Trophoblast cell (in vitro differentiated cells and primary cell): ENCODE measurements around the gene SUSD6.
A peak's percentile ranks its signal among the peaks of the same experiment; 100 is the strongest.

Source experiments
- DNase-seq, 2 donors: peaks; one replicate each; pipeline ENCODE4 v3.0.0-alpha.2; 2016
- H2AFZ ChIP-seq: 2 replicates; pipeline ENCODE4 v1.6.1; 2013; ENCODE audit warnings: low read length, moderate library complexity, mild to moderate bottlenecking; ENCODE audit not compliant: insufficient read depth, poor library complexity
- H2AK5ac ChIP-seq: 2 replicates; pipeline ENCODE4 v1.6.1; 2013; ENCODE audit warnings: mild to moderate bottlenecking, low read length
- H2BK120ac ChIP-seq: 2 replicates; pipeline ENCODE4 v1.6.1; 2013; ENCODE audit warnings: low read length, mild to moderate bottlenecking, moderate library complexity; ENCODE audit not compliant: insufficient read depth, poor library complexity
- H2BK12ac ChIP-seq: 2 replicates; pipeline ENCODE4 v1.6.1; 2013; ENCODE audit warnings: mild to moderate bottlenecking, low read length, moderate library complexity
- H2BK5ac ChIP-seq: 2 replicates; pipeline ENCODE4 v1.6.1; 2013; ENCODE audit warnings: low read length, low read depth, moderate library complexity, mild to moderate bottlenecking; ENCODE audit not compliant: poor library complexity
- H3K14ac ChIP-seq: 2 replicates; pipeline ENCODE4 v1.6.1; 2013; ENCODE audit warnings: mild to moderate bottlenecking, low read length
- H3K18ac ChIP-seq: 2 replicates; pipeline ENCODE4 v1.6.1; 2013; ENCODE audit warnings: mild to moderate bottlenecking, low read length
- H3K23ac ChIP-seq: 2 replicates; pipeline ENCODE4 v1.6.1; 2013; ENCODE audit warnings: low read length
- H3K27ac ChIP-seq: 2 replicates; pipeline ENCODE4 v1.5.1; 2013; ENCODE audit warnings: low read depth, mild to moderate bottlenecking, inconsistent platforms, low read length, moderate library complexity
- H3K27me3 ChIP-seq: 2 replicates; pipeline ENCODE4 v1.6.1; 2013; ENCODE audit warnings: inconsistent platforms, mild to moderate bottlenecking, low read length, moderate library complexity; ENCODE audit not compliant: insufficient read depth
- H3K36me3 ChIP-seq, 2 experiments: 1 replicate in 1 of 2; 2 replicates in 1 of 2; pipeline ENCODE4 v1.6.1; 2013; ENCODE audit warnings: low read length in 2 of 2, mild to moderate bottlenecking in 2 of 2, moderate library complexity in 1 of 2; ENCODE audit not compliant: insufficient read depth in 2 of 2, control insufficient read depth in 1 of 2
- H3K4ac ChIP-seq: 2 replicates; pipeline ENCODE4 v1.6.1; 2013; ENCODE audit warnings: low read depth, mild to moderate bottlenecking, low read length, moderate library complexity
- H3K4me1 ChIP-seq, 2 experiments: 1 replicate in 1 of 2; 2 replicates in 1 of 2; pipeline ENCODE4 v1.6.1; 2013; ENCODE audit warnings: low read length in 2 of 2, mild to moderate bottlenecking in 2 of 2, moderate library complexity in 1 of 2; ENCODE audit not compliant: insufficient read depth in 2 of 2, control insufficient read depth in 1 of 2
- H3K4me2 ChIP-seq: 2 replicates; pipeline ENCODE4 v1.6.1; 2013; ENCODE audit warnings: inconsistent platforms, mild to moderate bottlenecking, low read length, moderate library complexity
- H3K4me3 ChIP-seq: 2 replicates; pipeline ENCODE4 v1.5.1; 2013; ENCODE audit warnings: mild to moderate bottlenecking, low read depth, low read length, inconsistent platforms
- H3K79me1 ChIP-seq: one replicate; pipeline ENCODE4 v1.6.1; 2013; ENCODE audit warnings: low read length
- H3K79me2 ChIP-seq: 2 replicates; pipeline ENCODE4 v1.6.1; 2013; ENCODE audit warnings: low read length, mild to moderate bottlenecking; ENCODE audit not compliant: control insufficient read depth, insufficient read depth, poor library complexity
- H3K9ac ChIP-seq: 2 replicates; pipeline ENCODE4 v1.6.1; 2013; ENCODE audit warnings: mild to moderate bottlenecking, low read length
- H3K9me3 ChIP-seq: 2 replicates; pipeline ENCODE4 v1.6.1; 2013; ENCODE audit warnings: low read depth, mild to moderate bottlenecking, control low read depth, inconsistent platforms, low read length; ENCODE audit not compliant: insufficient read depth
- H4K12ac ChIP-seq: 2 replicates; pipeline ENCODE4 v1.6.1; 2013; ENCODE audit warnings: low read depth, mild to moderate bottlenecking, low read length, moderate library complexity
- H4K8ac ChIP-seq: 2 replicates; pipeline ENCODE4 v1.6.1; 2013; ENCODE audit warnings: low read depth, mild to moderate bottlenecking, low read length, moderate library complexity
- H4K91ac ChIP-seq: one replicate; pipeline ENCODE4 v1.6.1; 2013; ENCODE audit warnings: low read depth, mild to moderate bottlenecking, low read length, moderate library complexity
- WGBS: extraction: QIAGEN DNeasy Blood & Tissue Kit; methylation state at CpG from one replicate; pipeline ENCODE4 v1.1.7; 2013; ENCODE audit warnings: missing lambda C conversion rate; ENCODE audit not compliant: insufficient read length, insufficient coverage; ENCODE audit errors: extremely low coverage; 5-methylcytosine and 5-hydroxymethylcytosine counted together

The SUSD6 gene

DNA sequence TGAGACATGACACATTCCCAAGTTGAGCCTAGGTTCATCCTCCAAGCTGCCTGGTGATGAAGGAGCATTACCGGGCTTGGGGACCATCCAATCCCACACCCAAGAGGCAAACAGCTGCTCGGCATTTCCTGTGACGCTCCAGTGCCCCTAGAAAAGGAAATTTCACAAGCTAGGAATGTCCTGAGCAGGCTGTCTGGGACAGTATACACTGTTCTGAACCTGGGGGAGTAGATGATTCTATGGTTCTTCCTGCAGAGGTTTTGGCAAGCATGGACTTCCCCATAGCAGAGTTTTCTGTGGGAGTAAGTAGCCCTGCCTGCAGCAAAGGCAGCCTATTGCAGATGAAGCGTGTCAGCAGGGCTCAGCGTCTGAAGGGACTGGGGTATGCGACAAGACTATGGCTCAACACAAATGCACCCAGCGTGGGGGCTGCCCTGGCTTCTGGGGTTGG, 108.1 kb downstream of the SUSD6 start:
- DNase-seq = peak; percentile 43 to 54
- Histone ChIP-seq H4K91ac (no peak overlapping the region), H2BK12ac (no peak overlapping the region), H3K4me1 (no peaks in the 10 kb centered on the region), H3K18ac (no peak overlapping the region), H3K9me3 (peaks cover 3% of the 10 kb centered on the region), H2BK5ac (no peak overlapping the region), H3K27me3 (no peaks in the 10 kb centered on the region), H3K79me2 (no peaks in the 10 kb centered on the region), H3K4me3 (no peak overlapping the region), H2BK120ac (no peak overlapping the region), H3K4ac (no peak overlapping the region), H3K79me1 (no peaks in the 10 kb centered on the region), H3K9ac (no peak overlapping the region), H2AK5ac (no peak overlapping the region), H4K12ac (no peak overlapping the region), H3K36me3 (no peaks in the 10 kb centered on the region), H4K8ac (no peak overlapping the region), H3K14ac (no peak overlapping the region), H3K23ac (no peak overlapping the region), H3K4me2 (no peak overlapping the region), H3K27ac (no peak overlapping the region), H2AFZ (peak overlapping the region; percentile 0)
- WGBS = no CpG with 5 or more reads among the region's 7 CpGs

DNA sequence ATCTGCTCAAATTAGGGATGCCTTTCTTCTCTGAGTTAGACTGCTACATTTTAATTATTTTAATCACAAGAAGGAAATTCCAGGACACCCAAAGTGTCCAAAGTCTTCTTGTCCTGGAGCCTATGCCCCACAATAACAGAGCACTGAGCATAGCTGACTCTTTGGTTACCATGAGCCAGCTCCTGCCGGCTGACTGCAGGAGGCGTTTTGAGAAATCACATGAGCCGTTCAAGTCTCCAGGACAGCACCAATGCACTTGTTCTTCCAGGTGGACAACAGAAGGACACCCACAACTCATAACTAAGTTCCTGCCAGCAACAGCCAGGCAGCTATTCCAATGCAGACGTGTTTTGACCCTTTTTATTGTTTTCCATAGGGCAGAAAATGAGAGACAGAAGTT, 109.5 kb downstream of the SUSD6 start:
- Histone ChIP-seq H2AK5ac (no peak overlapping the region), H3K18ac (no peak overlapping the region), H4K12ac (no peak overlapping the region), H3K4ac (no peak overlapping the region), H3K27ac (no peak overlapping the region), H2BK5ac (no peak overlapping the region), H3K4me2 (no peak overlapping the region), H3K79me1 (no peaks in the 10 kb centered on the region), H2AFZ (no peak overlapping the region), H3K9ac (no peak overlapping the region), H3K4me1 (no peaks in the 10 kb centered on the region), H2BK120ac (no peak overlapping the region), H4K91ac (no peak overlapping the region), H3K23ac (no peak overlapping the region), H3K4me3 (no peak overlapping the region), H3K27me3 (no peaks in the 10 kb centered on the region), H3K9me3 (no peaks in the 10 kb centered on the region), H3K79me2 (no peaks in the 10 kb centered on the region), H3K14ac (no peak overlapping the region), H4K8ac (no peak overlapping the region), H2BK12ac (no peak overlapping the region), H3K36me3 (no peaks in the 10 kb centered on the region)
- no peak for DNase-seq
- WGBS = no CpG with 5 or more reads among the region's 4 CpGs

DNA sequence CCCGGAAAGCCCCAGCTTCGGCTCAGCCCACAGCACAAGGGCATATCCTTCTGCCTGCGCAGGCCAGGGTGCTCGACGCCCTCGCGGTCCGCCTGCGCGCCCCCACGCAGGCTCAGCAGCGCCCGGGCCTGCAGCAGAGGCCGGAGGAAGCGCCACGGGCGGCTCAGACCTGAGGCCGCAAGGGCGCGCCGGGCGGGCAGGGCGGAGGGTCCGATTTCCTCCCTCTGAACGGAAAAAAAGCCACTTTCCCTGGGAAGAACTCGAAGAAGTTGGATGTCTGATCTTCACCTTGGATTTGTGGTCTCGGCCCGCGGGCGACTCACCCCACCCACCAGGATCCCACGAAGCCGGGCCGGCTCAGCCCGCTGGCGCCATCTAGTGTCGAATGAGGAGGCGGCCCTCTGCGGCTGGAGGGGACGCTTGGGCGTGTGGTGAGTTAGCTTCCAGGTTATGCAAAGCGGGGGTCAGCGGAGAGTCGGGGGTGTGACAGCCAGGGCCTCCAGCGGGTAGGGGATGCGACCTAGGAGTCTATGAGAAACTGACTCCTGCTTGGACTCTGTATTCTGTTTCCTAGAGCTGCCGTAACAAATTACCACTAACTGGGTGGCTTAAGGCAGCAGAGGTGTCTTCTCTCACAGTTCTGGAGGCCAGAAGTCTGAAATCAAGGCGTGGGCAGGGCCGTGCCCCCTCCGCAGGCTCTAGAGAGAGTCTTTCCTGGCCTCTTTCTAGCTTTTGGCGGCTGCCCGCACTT, 115.5 kb downstream of the SUSD6 start:
- H3K36me3 ChIP-seq = no peaks in the 10 kb centered on the region
- peak overlapping the region; percentile 44 for H4K8ac ChIP-seq
- H4K12ac ChIP-seq = no peak overlapping the region
- peak overlapping the region; percentile 19 for H2AFZ ChIP-seq
- H3K27ac ChIP-seq = no peak overlapping the region
- no CpG with 5 or more reads among the region's 51 CpGs for WGBS
- H3K27me3 ChIP-seq = no peaks in the 10 kb centered on the region
- H3K9ac ChIP-seq = no peak overlapping the region
- H3K9me3 ChIP-seq = no peaks in the 10 kb centered on the region
- peak overlapping the region; percentile 83 for H3K4me2 ChIP-seq
- H2AK5ac ChIP-seq = no peak overlapping the region
- H3K4me1 ChIP-seq = peaks cover 0 to 2% of the 10 kb centered on the region in 2 experiments
- H3K4ac ChIP-seq = no peak overlapping the region
- no peak overlapping the region for H3K23ac ChIP-seq
- H2BK12ac ChIP-seq = no peak overlapping the region
- no peaks in the 10 kb centered on the region for H3K79me2 ChIP-seq
- H4K91ac ChIP-seq = no peak overlapping the region
- no peak overlapping the region for H3K18ac ChIP-seq
- no peak overlapping the region for H3K14ac ChIP-seq
- peak overlapping the region; percentile 40 for H3K4me3 ChIP-seq
- no peak overlapping the region for H2BK120ac ChIP-seq
- H2BK5ac ChIP-seq = no peak overlapping the region
- no peaks in the 10 kb centered on the region for H3K79me1 ChIP-seq
- peak; percentile 33 to 78 for DNase-seq

DNA sequence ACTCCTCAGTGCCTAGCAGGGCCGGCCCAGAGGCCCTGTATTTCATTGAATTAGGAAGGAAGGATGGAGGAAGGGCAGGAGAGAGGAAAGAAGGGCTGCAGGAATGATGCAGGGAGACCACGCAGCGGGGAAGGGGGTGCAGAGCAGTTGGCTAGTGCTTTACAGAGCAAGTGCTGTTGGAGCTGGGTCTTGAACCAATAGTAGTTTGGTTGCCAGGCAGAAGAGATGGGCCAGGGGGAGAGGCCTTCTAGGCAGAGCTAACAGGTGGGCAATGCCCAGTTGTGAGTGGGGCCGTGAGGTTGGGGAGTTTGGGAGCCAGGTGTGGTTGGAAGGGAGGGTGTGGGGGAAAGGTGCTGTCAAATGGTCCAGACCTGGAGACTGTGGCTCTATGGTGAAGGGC, 116.5 kb downstream of the SUSD6 start:
- Histone ChIP-seq H2BK5ac (no peak overlapping the region), H2AFZ (no peak overlapping the region), H3K27me3 (no peaks in the 10 kb centered on the region), H3K4me3 (no peak overlapping the region), H3K4ac (no peak overlapping the region), H4K8ac (no peak overlapping the region), H3K9me3 (no peaks in the 10 kb centered on the region), H3K23ac (no peak overlapping the region), H3K18ac (no peak overlapping the region), H2BK12ac (no peak overlapping the region), H3K9ac (no peak overlapping the region), H3K36me3 (no peaks in the 10 kb centered on the region), H4K91ac (no peak overlapping the region), H3K79me1 (no peaks in the 10 kb centered on the region), H4K12ac (no peak overlapping the region), H3K79me2 (no peaks in the 10 kb centered on the region), H2BK120ac (no peak overlapping the region), H3K4me1 (peaks cover 0 to 2% of the 10 kb centered on the region in 2 experiments), H3K4me2 (no peak overlapping the region), H3K27ac (no peak overlapping the region), H2AK5ac (no peak overlapping the region), H3K14ac (no peak overlapping the region)
- DNase-seq = no peak
- no CpG with 5 or more reads among the region's 4 CpGs for WGBS
